Caco-2 (cell line): ENCODE results near the gene ODAD2. TPM values are rescaled to one million over a fixed set of nuclear protein-coding genes. Genes with fewer than 3 reads are reported as not detected.

Source experiments
- Bru-seq: library from RNA; stranded (reverse); fragments of 400-500 nt; gene quantifications from one replicate; lab custom pipeline; 2021; lab: Mats Ljungman, UMichigan
- BruChase-seq, 2 experiments: library from RNA; stranded (reverse); fragments of 400-500 nt; gene quantifications; one replicate each; lab custom pipeline; 2021; lab: Mats Ljungman, UMichigan
- BruUV-seq: library from RNA; stranded (reverse); fragments of 400-500 nt; replicated peaks from 2 replicates; lab custom pipeline; 2021; lab: Mats Ljungman, UMichigan
- CTCF ChIA-PET: fragments of 300-600 bp; sonication (Branson Sonifier 250); formaldehyde crosslinking; loops from one replicate; lab custom pipeline; 2022; ENCODE audit warnings: antibody characterized with exemption; lab: Charles Lee
- POLR2A ChIA-PET: fragments of 300-600 bp; sonication (Branson Sonifier 250); formaldehyde crosslinking; loops from one replicate; lab custom pipeline; 2022; ENCODE audit warnings: antibody characterized with exemption; lab: Charles Lee
- DNase-seq, 2 experiments: peaks; one replicate each; pipeline versions ENCODE4 v3.0.0 to v3.0.0-alpha.2; 2020 to 2022
- H3K27me3 ChIP-seq: replicated peaks from 2 replicates; pipeline ENCODE4 v1.6.0; 2011; ENCODE audit warnings: low read length; ENCODE audit not compliant: control insufficient read depth, insufficient read depth
- H3K36me3 ChIP-seq: 2 replicates; pipeline ENCODE4 v1.5.1; 2011; ENCODE audit warnings: low read length; ENCODE audit not compliant: control insufficient read depth, insufficient read depth
- H3K4me1 ChIP-seq: fragments of 250-450 bp; sonication (Bioruptor Pico); 2 replicates; pipeline ENCODE4 v1.5.1; 2020; ENCODE audit warnings: mild to moderate bottlenecking
- H3K4me3 ChIP-seq: 2 replicates; pipeline ENCODE4 v1.5.1; 2011; ENCODE audit warnings: low read depth, mild to moderate bottlenecking, control low read depth, low read length
- H3K9me3 ChIP-seq: fragments of 250-450 bp; sonication (Bioruptor Pico); 2 replicates; pipeline ENCODE4 v1.5.1; 2020; ENCODE audit warnings: mild to moderate bottlenecking, moderate library complexity
- H3K27ac Mint-ChIP-seq: one replicate; pipeline ENCODE4 v1.8.0; 2022; ENCODE audit warnings: mixed read lengths; ENCODE audit not compliant: unreplicated experiment
- H3K27me3 Mint-ChIP-seq: one replicate; pipeline ENCODE4 v1.8.0; 2022; ENCODE audit warnings: mixed read lengths; ENCODE audit not compliant: insufficient read depth, unreplicated experiment
- H3K36me3 Mint-ChIP-seq: one replicate; pipeline ENCODE4 v1.8.0; 2022; ENCODE audit warnings: mild to moderate bottlenecking, mixed read lengths; ENCODE audit not compliant: insufficient read depth, unreplicated experiment
- H3K4me1 Mint-ChIP-seq: one replicate; pipeline ENCODE4 v1.8.0; 2022; ENCODE audit warnings: low read depth, mixed read lengths; ENCODE audit not compliant: unreplicated experiment
- H3K4me3 Mint-ChIP-seq: one replicate; pipeline ENCODE4 v1.8.0; 2022; ENCODE audit warnings: mild to moderate bottlenecking, moderate library complexity, mixed read lengths; ENCODE audit not compliant: unreplicated experiment
- H3K9me3 Mint-ChIP-seq: one replicate; pipeline ENCODE4 v1.8.0; 2022; ENCODE audit warnings: mixed read lengths; ENCODE audit not compliant: unreplicated experiment
- CTCF ChIP-seq, 2 experiments: fragments of 200-600 bp in 1 of 2; IDR thresholded peaks; 1 replicate in 1 of 2; 2 replicates in 1 of 2; pipeline versions ENCODE4 v1.5.1 to v1.8.0; 2011 to 2022; ENCODE audit warnings: antibody characterized with exemption in 1 of 2, control low read depth in 1 of 2, inconsistent platforms in 1 of 2, low read depth in 1 of 2, low read length in 1 of 2, mild to moderate bottlenecking in 1 of 2, moderate library complexity in 1 of 2; ENCODE audit not compliant: insufficient read depth in 1 of 2, severe bottlenecking in 1 of 2, unreplicated experiment in 1 of 2
- intact Hi-C: fragments of 100-400 bp; cut with micrococcal nuclease; formaldehyde crosslinking; loops from one replicate; pipeline ENCODE4 v1.10.0; 2022; ENCODE audit not compliant: unreplicated experiment
- long read RNA-seq: library from polyadenylated mRNA; stranded (forward); transcript quantifications from one replicate; pipeline ENCODE4 v2.0.0, GENCODE V29; 2022
- total RNA-seq: library from RNA; stranded (reverse); gene quantifications from 2 replicates; pipeline ENCODE4 v1.2.3, GENCODE V29; 2022

The ODAD2 gene, protein sequence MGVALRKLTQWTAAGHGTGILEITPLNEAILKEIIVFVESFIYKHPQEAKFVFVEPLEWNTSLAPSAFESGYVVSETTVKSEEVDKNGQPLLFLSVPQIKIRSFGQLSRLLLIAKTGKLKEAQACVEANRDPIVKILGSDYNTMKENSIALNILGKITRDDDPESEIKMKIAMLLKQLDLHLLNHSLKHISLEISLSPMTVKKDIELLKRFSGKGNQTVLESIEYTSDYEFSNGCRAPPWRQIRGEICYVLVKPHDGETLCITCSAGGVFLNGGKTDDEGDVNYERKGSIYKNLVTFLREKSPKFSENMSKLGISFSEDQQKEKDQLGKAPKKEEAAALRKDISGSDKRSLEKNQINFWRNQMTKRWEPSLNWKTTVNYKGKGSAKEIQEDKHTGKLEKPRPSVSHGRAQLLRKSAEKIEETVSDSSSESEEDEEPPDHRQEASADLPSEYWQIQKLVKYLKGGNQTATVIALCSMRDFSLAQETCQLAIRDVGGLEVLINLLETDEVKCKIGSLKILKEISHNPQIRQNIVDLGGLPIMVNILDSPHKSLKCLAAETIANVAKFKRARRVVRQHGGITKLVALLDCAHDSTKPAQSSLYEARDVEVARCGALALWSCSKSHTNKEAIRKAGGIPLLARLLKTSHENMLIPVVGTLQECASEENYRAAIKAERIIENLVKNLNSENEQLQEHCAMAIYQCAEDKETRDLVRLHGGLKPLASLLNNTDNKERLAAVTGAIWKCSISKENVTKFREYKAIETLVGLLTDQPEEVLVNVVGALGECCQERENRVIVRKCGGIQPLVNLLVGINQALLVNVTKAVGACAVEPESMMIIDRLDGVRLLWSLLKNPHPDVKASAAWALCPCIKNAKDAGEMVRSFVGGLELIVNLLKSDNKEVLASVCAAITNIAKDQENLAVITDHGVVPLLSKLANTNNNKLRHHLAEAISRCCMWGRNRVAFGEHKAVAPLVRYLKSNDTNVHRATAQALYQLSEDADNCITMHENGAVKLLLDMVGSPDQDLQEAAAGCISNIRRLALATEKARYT
- not detected in 2 replicates for total RNA-seq
- percentile 5 among the genes with signal in this experiment for Bru-seq, nascent RNA
- BruChase-seq, experiment 1, labeled RNA remaining after a 2-hour chase, result percentile 12 among the genes with signal in this experiment
- BruChase-seq, experiment 2, labeled RNA remaining after a 6-hour chase, result percentile 9 among the genes with signal in this experiment
- long read RNA-seq, result 0 reads

DNA sequence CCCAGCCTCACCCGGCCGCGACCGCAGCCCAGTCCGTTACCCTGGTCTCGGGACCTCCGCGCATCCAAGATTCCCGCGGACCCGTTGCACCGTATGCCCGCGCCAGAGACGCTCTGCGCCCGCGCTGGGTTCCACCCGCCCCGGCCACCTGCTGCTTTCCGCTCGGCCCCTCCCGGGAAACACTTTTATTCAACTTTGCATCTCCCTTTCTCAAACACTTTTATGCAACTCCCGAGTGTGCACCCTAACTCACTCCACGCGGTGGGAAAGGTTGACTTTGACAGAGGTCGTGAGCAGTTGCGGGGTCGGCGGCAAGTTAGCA, at the start of gene ODAD2:
TSS of gene ODAD2 (minus strand) at position 126 of the 322 bp plus-strand sequence. CDS start 3,937 bp downstream, outside the sequence.
- ChIA-PET POLR2A (no interaction called here), CTCF (no interaction called here)
- Histone ChIP-seq H3K36me3 (no peaks in the 10 kb centered on the region), H3K9me3 (no peaks in the 10 kb centered on the region), H3K4me3 (peak within 1 kb of the TSS; percentile 42), H3K27me3 (no peaks in the 10 kb centered on the region), H3K4me1 (no peaks in the 10 kb centered on the region)
- peaks cover 8% of the 10 kb centered on the region for H3K36me3 Mint-ChIP-seq
- peaks cover 37% of the 10 kb centered on the region for H3K27me3 Mint-ChIP-seq
- TF ChIP-seq CTCF (IDR thresholded peaks at IDR 0.05; ENCODE audit: insufficient read depth in 1 of 2, low read depth in 1 of 2, low read length in 1 of 2, severe bottlenecking in 1 of 2, unreplicated experiment in 1 of 2), result no peak
- no peak for DNase-seq
- no peak within 1 kb of the TSS for H3K27ac Mint-ChIP-seq
- peaks cover 9% of the 10 kb centered on the region for H3K4me1 Mint-ChIP-seq
- H3K4me3 Mint-ChIP-seq, result peak within 1 kb of the TSS; percentile 83
- no TSS peak for BruUV-seq
- H3K9me3 Mint-ChIP-seq, result peaks cover 9% of the 10 kb centered on the region
- intact Hi-C loops, result no loop called here

DNA sequence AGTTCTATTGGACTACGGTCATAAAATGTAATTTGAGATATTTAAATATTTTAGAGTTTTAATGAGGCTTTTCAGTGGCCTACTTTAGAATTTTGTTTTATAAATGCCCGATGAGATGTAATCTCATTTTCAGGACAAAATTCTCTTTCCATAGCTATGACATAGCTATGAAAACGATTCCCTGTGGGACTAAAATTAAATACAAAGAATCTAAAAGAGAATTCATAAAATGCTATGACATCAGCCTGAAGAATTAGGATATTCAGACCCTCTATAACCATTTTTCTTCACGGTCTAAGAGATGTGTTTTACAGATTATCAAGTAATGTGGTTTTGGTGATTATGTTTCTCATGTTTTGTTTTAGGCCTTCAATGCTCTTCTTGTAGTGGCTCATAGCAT, 48.2 kb upstream of the ODAD2 start:
- no TSS peak for BruUV-seq
- H3K27ac Mint-ChIP-seq, result no peak overlapping the region
- DNase-seq, result no peak
- no peaks in the 10 kb centered on the region for H3K9me3 Mint-ChIP-seq
- intact Hi-C loops, result no loop called here
- peaks cover 23% of the 10 kb centered on the region for H3K36me3 Mint-ChIP-seq
- Histone ChIP-seq H3K27me3 (no peaks in the 10 kb centered on the region), H3K9me3 (no peaks in the 10 kb centered on the region), H3K4me1 (no peaks in the 10 kb centered on the region), H3K4me3 (no peak overlapping the region), H3K36me3 (no peaks in the 10 kb centered on the region)
- TF ChIP-seq CTCF (IDR thresholded peaks at IDR 0.05; ENCODE audit: insufficient read depth in 1 of 2, low read depth in 1 of 2, low read length in 1 of 2, severe bottlenecking in 1 of 2, unreplicated experiment in 1 of 2), result no peak
- no peaks in the 10 kb centered on the region for H3K4me1 Mint-ChIP-seq
- POLR2A ChIA-PET, result no interaction called here
- no peaks in the 10 kb centered on the region for H3K27me3 Mint-ChIP-seq
- CTCF ChIA-PET, result no interaction called here
- H3K4me3 Mint-ChIP-seq, result no peak overlapping the region

DNA sequence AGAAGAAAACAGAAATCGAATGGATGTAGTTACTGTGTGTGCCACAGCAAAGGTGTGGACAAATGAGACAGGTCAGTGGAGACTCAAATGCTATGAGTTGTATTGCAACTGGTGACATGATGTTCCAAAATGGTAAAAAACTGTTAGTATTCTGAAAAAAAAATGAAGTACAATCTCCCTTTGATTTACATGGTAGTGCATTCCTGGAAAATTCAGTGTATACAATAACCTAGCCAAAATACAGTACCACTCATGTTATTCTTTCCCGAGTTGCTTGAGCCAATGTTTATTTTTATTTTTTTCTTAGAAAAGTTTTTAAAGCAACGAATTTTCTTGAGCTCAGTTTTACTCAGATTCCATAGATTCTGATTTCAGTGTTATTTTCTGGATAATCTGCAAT, 47.7 kb upstream of the ODAD2 start:
- no peak for TF ChIP-seq CTCF (IDR thresholded peaks at IDR 0.05; ENCODE audit: insufficient read depth in 1 of 2, low read depth in 1 of 2, low read length in 1 of 2, severe bottlenecking in 1 of 2, unreplicated experiment in 1 of 2)
- Histone ChIP-seq H3K36me3 (no peaks in the 10 kb centered on the region), H3K4me1 (no peaks in the 10 kb centered on the region), H3K4me3 (no peak overlapping the region), H3K9me3 (no peaks in the 10 kb centered on the region), H3K27me3 (no peaks in the 10 kb centered on the region; the same call in 1 of the 2 replicates)
- no TSS peak for BruUV-seq
- no peaks in the 10 kb centered on the region for H3K4me1 Mint-ChIP-seq
- ChIA-PET POLR2A (no interaction called here), CTCF (no interaction called here)
- no peak for DNase-seq
- no peaks in the 10 kb centered on the region for H3K27me3 Mint-ChIP-seq
- no peak overlapping the region for H3K27ac Mint-ChIP-seq
- peaks cover 23% of the 10 kb centered on the region for H3K36me3 Mint-ChIP-seq
- H3K9me3 Mint-ChIP-seq, result no peaks in the 10 kb centered on the region
- intact Hi-C loops, result no loop called here
- H3K4me3 Mint-ChIP-seq, result no peak overlapping the region
